K562 (cell line): ENCODE results near the gene PEBP1. TPM values are rescaled to one million over a fixed set of nuclear protein-coding genes. Genes with fewer than 3 reads are reported as not detected.

Experiments used
- ARID3A ChIP-seq: IDR thresholded peaks from 2 replicates; pipeline ENCODE4 v1.6.1; 2012; ENCODE audit warnings: low read depth, low read length, improper control_type of control experiment, borderline replicate concordance
- ARID4B ChIP-seq: sonication (generic); formaldehyde crosslinking; IDR thresholded peaks from 2 replicates; pipeline ENCODE4 v1.8.0; 2022; ENCODE audit warnings: mild to moderate bottlenecking, missing genetic modification reagents
- ARNT ChIP-seq, 2 experiments: fragments of 450-650 bp; IDR thresholded peaks; 2 replicates each; pipeline ENCODE4 v1.6.1; 2016; ENCODE audit warnings: mild to moderate bottlenecking in 1 of 2
- CCAR2 ChIP-seq: fragments of 200-400 bp; formaldehyde crosslinking; IDR thresholded peaks from 2 replicates; pipeline ENCODE4 v1.6.1; 2017; ENCODE audit warnings: mild to moderate bottlenecking, low read depth, low read length
- FOSL1 ChIP-seq: fragments of 200-800 bp; sonication (Bioruptor generic); conservative IDR thresholded peaks from 2 replicates; pipeline ENCODE4 v1.6.1; 2016; ENCODE audit warnings: missing genetic modification characterization, missing compliant biosample characterization
- FOXM1 ChIP-seq, 2 experiments: fragments of 450-650 bp in 1 of 2; sonication (generic) in 1 of 2; formaldehyde crosslinking in 1 of 2; IDR thresholded peaks; 2 replicates each; pipeline versions ENCODE4 v1.6.1 to v1.9.0; 2017 to 2022; ENCODE audit warnings: low read depth in 2 of 2, mild to moderate bottlenecking in 2 of 2, missing genetic modification reagents in 1 of 2, moderate library complexity in 1 of 2
- GABPA ChIP-seq: fragments of 200-800 bp; sonication (Bioruptor generic); conservative IDR thresholded peaks from 2 replicates; pipeline ENCODE4 v1.6.1; 2016; ENCODE audit warnings: low read depth, missing genetic modification characterization, missing compliant biosample characterization
- KDM2B ChIP-seq: fragments of 250-450 bp; sonication (Bioruptor Pico); IDR thresholded peaks from 2 replicates; pipeline ENCODE4 v1.8.0; 2021; ENCODE audit warnings: mild to moderate bottlenecking, moderate library complexity
- KLF16 ChIP-seq: IDR thresholded peaks from 2 replicates; pipeline ENCODE4 v1.6.1; 2016; ENCODE audit warnings: antibody characterized with exemption
- MCM7 ChIP-seq, 2 experiments: fragments of 450-650 bp; IDR thresholded peaks; 2 replicates each; pipeline ENCODE4 v1.6.1; 2016 to 2018
- RAD21 ChIP-seq, 2 experiments: fragments of 250-450 bp in 1 of 2; fragments of 450-650 bp in 1 of 2; sonication (Bioruptor Pico) in 1 of 2; formaldehyde crosslinking in 1 of 2; IDR thresholded peaks in 1 of 2; conservative IDR thresholded peaks in 1 of 2; 2 replicates each; pipeline versions ENCODE4 v1.4.0 to v1.8.0; 2020 to 2022; ENCODE audit warnings: mild to moderate bottlenecking in 2 of 2, moderate library complexity in 1 of 2
- RUNX1 ChIP-seq: sonication (generic); IDR thresholded peaks from 2 replicates; pipeline ENCODE4 v1.6.1; 2016; ENCODE audit warnings: antibody characterized with exemption, low read depth
- SAFB2 ChIP-seq: fragments of 200-400 bp; formaldehyde crosslinking; IDR thresholded peaks from 2 replicates; pipeline ENCODE4 v1.6.1; 2018; ENCODE audit warnings: borderline replicate concordance, low read length, low read depth, moderate library complexity; ENCODE audit not compliant: severe bottlenecking
- SMARCA4 ChIP-seq: fragments of 450-650 bp; IDR thresholded peaks from 2 replicates; pipeline ENCODE4 v1.6.1; 2016
- SREBF2 ChIP-seq: sonication (generic); formaldehyde crosslinking; IDR thresholded peaks from 2 replicates; pipeline ENCODE4 v1.4.0; 2020; ENCODE audit warnings: mild to moderate bottlenecking, missing genetic modification reagents
- WHSC1 ChIP-seq: IDR thresholded peaks from one replicate; pipeline ENCODE4 v1.6.1; 2012; ENCODE audit warnings: low read length, control low read depth, inconsistent platforms
- ZNF347 ChIP-seq: fragments of 450-650 bp; formaldehyde crosslinking; IDR thresholded peaks from 2 replicates; pipeline ENCODE4 v1.4.0; 2020; ENCODE audit warnings: low read depth, mild to moderate bottlenecking, moderate library complexity
- polyA plus RNA-seq, 8 experiments: library from polyadenylated mRNA; depleted of rRNA in 4 of 8; stranded (reverse) in 5 of 8; unstranded in 3 of 8; fragments of >200 nt; fragmentation: Nextera tagmentation in 2 of 8; fragmentation: Illumina TruSeq in 1 of 8; extraction: Ambion mirVana in 2 of 8; extraction: Trizol in 1 of 8; gene quantifications; 2 replicates each; pipeline versions ENCODE4 v1.2.1 to v1.2.3, GENCODE V29; 2011 to 2014; ENCODE audit warnings: inconsistent platforms in 1 of 8, missing spikeins in 1 of 8
- total RNA-seq, 7 experiments: library from RNA; depleted of rRNA in 6 of 7; stranded (reverse); fragments of >200 nt in 6 of 7; fragmentation: Illumina TruSeq in 2 of 7; extraction: Trizol in 2 of 7; gene quantifications; 2 replicates each; pipeline versions ENCODE4 v1.2.1 to v1.2.3, GENCODE V29; 2011 to 2021; ENCODE audit warnings: low replicate concordance in 1 of 7
- TF ChIP-seq, protein P1 (sequence below): fragments of 250-450 bp; sonication (Bioruptor Pico); IDR thresholded peaks from 2 replicates; pipeline ENCODE4 v1.8.0; 2022; ENCODE audit warnings: inconsistent platforms, mild to moderate bottlenecking, moderate library complexity, borderline replicate concordance
- TF ChIP-seq, protein P2 (sequence below): fragments of 250-450 bp; sonication (Bioruptor Pico); IDR thresholded peaks from 2 replicates; pipeline ENCODE4 v1.8.0; 2021; ENCODE audit warnings: mild to moderate bottlenecking, moderate library complexity

The PEBP1 gene
- total and polyA plus RNA-seq, 9 of the 15 experiments (the other 6 are each of a cell fraction or from before 2014, with no cell fraction given), result 77.3 to 207 (median 153) TPM

DNA sequence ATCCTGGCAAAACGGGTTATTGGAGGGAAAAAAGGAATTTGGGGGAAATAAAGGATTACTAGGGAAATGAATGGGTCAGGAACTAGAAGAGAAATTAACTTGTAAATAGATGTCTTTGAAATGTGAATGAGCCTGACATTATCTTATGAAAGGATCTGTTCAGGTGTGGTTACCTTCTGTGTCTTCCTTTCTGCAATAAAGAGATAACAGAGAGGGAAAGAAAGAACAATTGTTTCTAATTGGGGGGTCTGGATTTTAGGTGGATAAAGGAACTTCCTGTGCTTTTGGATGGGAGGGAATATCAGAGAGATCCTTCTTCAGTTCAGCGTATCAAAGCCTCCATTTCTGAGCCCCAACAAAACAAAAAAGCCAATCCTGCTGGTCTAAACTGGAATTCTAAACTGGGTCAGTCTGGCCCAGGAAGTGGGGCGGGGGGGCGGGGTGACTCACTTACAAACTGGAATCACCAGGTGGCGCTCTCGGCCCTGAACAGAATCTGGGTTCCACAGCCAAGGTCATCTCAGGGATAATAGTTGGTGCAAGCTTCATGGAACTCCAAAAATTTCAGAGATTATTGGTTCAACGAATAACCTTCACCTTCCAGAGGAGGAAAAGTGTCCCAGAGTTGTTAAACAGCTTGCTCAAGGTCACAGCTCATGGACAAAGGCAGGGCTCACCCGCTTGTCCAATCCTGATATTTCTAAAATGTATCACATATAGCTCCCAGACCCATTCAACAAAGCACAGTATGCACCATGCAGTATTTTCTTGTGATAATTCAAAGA lies 15.2 kb upstream of the PEBP1 start (continued):
- TF ChIP-seq FOSL1 (tag) (peak; percentile 75), SAFB2 (no peak), ARID3A (no peak), MCM7 (IDR thresholded peaks at IDR 0.05) (no peak), KLF16 (peak; percentile 97), ZNF347 (CRISPR knock-in tag) (no peak), FOXM1 (IDR thresholded peaks at IDR 0.05; ENCODE audit: low read depth) (no peak), FOXM1 (CRISPR knock-in tag; IDR thresholded peaks at IDR 0.05; ENCODE audit: low read depth) (no peak), CCAR2 (no peak), SMARCA4 (peak; percentile 54; the same call in 1 of the 2 replicates), ARID4B (CRISPR knock-in tag) (no peak), SREBF2 (CRISPR knock-in tag) (no peak), RAD21 (CRISPR knock-in tag; conservative IDR thresholded peaks at IDR 0.05 in 1 of 2, IDR thresholded peaks at IDR 0.05 in 1 of 2) (peak in 1 of 2 experiments; percentile 55; a peak in 3 of 4 replicates), WHSC1 (no peak), KDM2B (CRISPR knock-in tag) (no peak), GABPA (tag) (peak; percentile 28), RUNX1 (no peak), ARNT (IDR thresholded peaks at IDR 0.05) (no peak)
- TF ChIP-seq, protein P1, sequence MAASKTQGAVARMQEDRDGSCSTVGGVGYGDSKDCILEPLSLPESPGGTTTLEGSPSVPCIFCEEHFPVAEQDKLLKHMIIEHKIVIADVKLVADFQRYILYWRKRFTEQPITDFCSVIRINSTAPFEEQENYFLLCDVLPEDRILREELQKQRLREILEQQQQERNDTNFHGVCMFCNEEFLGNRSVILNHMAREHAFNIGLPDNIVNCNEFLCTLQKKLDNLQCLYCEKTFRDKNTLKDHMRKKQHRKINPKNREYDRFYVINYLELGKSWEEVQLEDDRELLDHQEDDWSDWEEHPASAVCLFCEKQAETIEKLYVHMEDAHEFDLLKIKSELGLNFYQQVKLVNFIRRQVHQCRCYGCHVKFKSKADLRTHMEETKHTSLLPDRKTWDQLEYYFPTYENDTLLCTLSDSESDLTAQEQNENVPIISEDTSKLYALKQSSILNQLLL (CRISPR knock-in tag), result no peak
- TF ChIP-seq, protein P2, sequence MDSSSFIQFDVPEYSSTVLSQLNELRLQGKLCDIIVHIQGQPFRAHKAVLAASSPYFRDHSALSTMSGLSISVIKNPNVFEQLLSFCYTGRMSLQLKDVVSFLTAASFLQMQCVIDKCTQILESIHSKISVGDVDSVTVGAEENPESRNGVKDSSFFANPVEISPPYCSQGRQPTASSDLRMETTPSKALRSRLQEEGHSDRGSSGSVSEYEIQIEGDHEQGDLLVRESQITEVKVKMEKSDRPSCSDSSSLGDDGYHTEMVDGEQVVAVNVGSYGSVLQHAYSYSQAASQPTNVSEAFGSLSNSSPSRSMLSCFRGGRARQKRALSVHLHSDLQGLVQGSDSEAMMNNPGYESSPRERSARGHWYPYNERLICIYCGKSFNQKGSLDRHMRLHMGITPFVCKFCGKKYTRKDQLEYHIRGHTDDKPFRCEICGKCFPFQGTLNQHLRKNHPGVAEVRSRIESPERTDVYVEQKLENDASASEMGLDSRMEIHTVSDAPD (CRISPR knock-in tag), result no peak
